CD4-positive, alpha-beta memory T cell (primary cell): ENCODE results near the gene IFNA5. TPM values are rescaled to one million over a fixed set of nuclear protein-coding genes. Genes with fewer than 3 reads are reported as not detected.
A peak's percentile ranks its signal among the peaks of the same experiment; 100 is the strongest.

Experiments
- CTCF ChIA-PET: fragments of 350-600 bp; sonication (Branson Sonifier 250); formaldehyde crosslinking; loops from one replicate; lab custom pipeline; 2021; ENCODE audit warnings: inconsistent platforms; ENCODE audit not compliant: partially characterized antibody; lab: Charles Lee
- POLR2A ChIA-PET: fragments of 350-600 bp; sonication (Branson Sonifier 250); formaldehyde crosslinking; loops from one replicate; lab custom pipeline; 2021; ENCODE audit not compliant: partially characterized antibody; lab: Charles Lee
- DNase-seq, 5 donors: peaks; one replicate each; pipeline versions ENCODE4 v3.0.0 to v3.0.0-alpha.2; 2020 to 2022; ENCODE audit warnings: mixed read lengths in 1 of 5
- H3K27ac ChIP-seq: one replicate; pipeline ENCODE4 v1.7.0; 2013; ENCODE audit warnings: low read depth, low read length
- H3K27me3 ChIP-seq: 2 replicates; pipeline ENCODE4 v1.7.0; 2013; ENCODE audit warnings: mild to moderate bottlenecking, low read length, moderate library complexity; ENCODE audit not compliant: insufficient read depth
- H3K36me3 ChIP-seq: 2 replicates; pipeline ENCODE4 v1.7.0; 2013; ENCODE audit warnings: mild to moderate bottlenecking, low read length, moderate library complexity; ENCODE audit not compliant: insufficient read depth
- H3K4me1 ChIP-seq: 2 replicates; pipeline ENCODE4 v1.7.0; 2013; ENCODE audit warnings: mild to moderate bottlenecking, low read length, moderate library complexity; ENCODE audit not compliant: insufficient read depth
- H3K4me3 ChIP-seq, 2 donors: one replicate each; pipeline ENCODE4 v1.7.0; 2013; ENCODE audit warnings: low read length in 2 of 2, mild to moderate bottlenecking in 1 of 2
- H3K9me3 ChIP-seq, 2 donors: one replicate each; pipeline ENCODE4 v1.7.0; 2013; ENCODE audit warnings: low read length in 2 of 2, control low read depth in 1 of 2; ENCODE audit not compliant: control insufficient read depth in 1 of 2
- H3K27ac Mint-ChIP-seq, 7 donors: one replicate each; pipeline ENCODE4 v1.8.0; 2020 to 2021; ENCODE audit warnings: mixed read lengths in 7 of 7, mild to moderate bottlenecking in 6 of 7, inconsistent platforms in 3 of 7, moderate library complexity in 3 of 7
- H3K27me3 Mint-ChIP-seq, 2 donors: one replicate each; pipeline ENCODE4 v1.8.0; 2020 to 2021; ENCODE audit warnings: mixed read lengths in 2 of 2
- H3K36me3 Mint-ChIP-seq, 2 donors: one replicate each; pipeline ENCODE4 v1.8.0; 2020 to 2021; ENCODE audit warnings: mixed read lengths in 2 of 2, inconsistent platforms in 1 of 2, mild to moderate bottlenecking in 1 of 2
- H3K4me1 Mint-ChIP-seq, 4 donors: one replicate each; pipeline ENCODE4 v1.8.0; 2020 to 2021; ENCODE audit warnings: mixed read lengths in 4 of 4, mild to moderate bottlenecking in 1 of 4
- H3K4me3 Mint-ChIP-seq, 8 donors: one replicate each; pipeline ENCODE4 v1.8.0; 2020 to 2021; ENCODE audit warnings: mixed read lengths in 8 of 8, mild to moderate bottlenecking in 7 of 8, moderate library complexity in 6 of 8, inconsistent platforms in 3 of 8
- H3K9me3 Mint-ChIP-seq, 8 donors: one replicate each; pipeline ENCODE4 v1.8.0; 2020 to 2021; ENCODE audit warnings: mixed read lengths in 8 of 8, mild to moderate bottlenecking in 5 of 8, inconsistent platforms in 3 of 8, moderate library complexity in 1 of 8
- intact Hi-C: fragments of 100-400 bp; cut with micrococcal nuclease; formaldehyde crosslinking; loops from one replicate; pipeline ENCODE4 v1.15.1; 2023
- polyA plus RNA-seq, 2 donors: library from polyadenylated mRNA; unstranded; fragments of 300-500 nt; fragmentation: Illumina TruSeq; gene quantifications; one replicate each; pipeline ENCODE4 v1.2.3, GENCODE V29; 2021
- total RNA-seq, 2 experiments: library from RNA; stranded (reverse); gene quantifications; one replicate each; pipeline ENCODE4 v1.2.3, GENCODE V29; 2021

Gene IFNA5
- total RNA-seq = not detected
- polyA plus RNA-seq = not detected

DNA sequence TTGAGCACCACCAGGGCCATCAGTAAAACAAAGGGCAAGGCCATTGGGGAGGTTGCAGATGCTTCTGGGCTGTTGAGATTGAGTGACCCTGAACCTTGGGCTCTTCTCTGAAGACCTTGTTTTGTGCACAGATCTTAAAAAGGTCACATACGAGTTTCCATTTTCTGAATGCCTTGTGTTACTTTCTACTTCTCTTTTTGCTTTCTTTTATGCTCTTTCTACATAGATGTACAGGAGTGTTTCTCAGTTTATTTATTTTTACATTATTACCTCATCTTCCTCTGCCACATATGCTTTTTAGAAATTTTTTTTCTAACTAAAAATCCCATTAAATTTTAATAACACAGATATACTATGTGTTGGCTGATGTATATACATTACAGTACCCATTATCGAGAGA lies at the start of gene IFNA5:
Gene IFNA5 (minus strand): TSS at position 101 of the 400 bp plus-strand sequence. CDS start 57 bp downstream, at position 44.
- CTCF ChIA-PET = interaction anchor here (2.2 kb wide), 1 partner anchor 91 kb away, joined by 5 read pairs; no protein-coding TSS in a partner anchor
- no peaks in the 10 kb centered on the region for H3K9me3 ChIP-seq
- POLR2A ChIA-PET = no interaction called here
- no peaks in the 10 kb centered on the region for H3K36me3 Mint-ChIP-seq
- no peaks in the 10 kb centered on the region for H3K4me1 ChIP-seq
- H3K4me1 Mint-ChIP-seq = no peaks in the 10 kb centered on the region
- peaks cover 4% of the 10 kb centered on the region for H3K27me3 ChIP-seq
- H3K27ac ChIP-seq = no peak within 1 kb of the TSS
- no peaks in the 10 kb centered on the region for H3K36me3 ChIP-seq
- H3K4me3 ChIP-seq = no peak within 1 kb of the TSS
- peaks cover 0 to 5% (median 0%) of the 10 kb centered on the region in 8 donors for H3K9me3 Mint-ChIP-seq
- H3K27ac Mint-ChIP-seq = no peak within 1 kb of the TSS
- DNase-seq = no peak
- intact Hi-C loops = no loop called here
- peaks cover 26 to 28% of the 10 kb centered on the region in 2 donors for H3K27me3 Mint-ChIP-seq
- H3K4me3 Mint-ChIP-seq = no peak within 1 kb of the TSS

DNA sequence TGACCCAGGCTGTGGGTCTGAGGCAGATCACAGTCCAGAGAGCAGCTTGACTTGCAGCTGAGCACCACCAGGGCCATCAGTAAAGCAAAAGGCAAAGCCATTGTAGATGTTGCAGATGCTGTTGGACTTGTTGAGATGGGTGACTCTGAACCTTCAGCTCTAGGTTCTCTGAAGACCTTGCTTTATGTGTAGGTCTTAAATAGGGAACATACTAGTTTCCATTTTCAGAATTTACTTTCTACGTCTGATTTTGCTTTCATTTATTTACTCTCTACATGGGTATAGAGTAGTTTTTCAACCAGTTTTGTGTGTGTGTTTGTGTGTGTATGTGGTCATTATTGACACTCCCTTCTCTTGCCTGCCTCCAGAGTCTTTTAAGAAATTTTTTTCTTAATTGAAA lies 45.7 kb upstream of the IFNA5 start, which contains the start of gene IFNA6:
Gene IFNA6 (minus strand): TSS at position 101 of the 400 bp plus-strand sequence. CDS start 0 bp downstream, at position 101.
- H3K36me3 ChIP-seq = no peaks in the 10 kb centered on the region
- Mint-ChIP-seq H3K4me1 (no peaks in the 10 kb centered on the region), H3K27ac (no peak within 1 kb of the TSS), H3K4me3 (no peak within 1 kb of the TSS), H3K9me3 (peaks cover 0 to 9% (median 6%) of the 10 kb centered on the region in 8 donors), H3K36me3 (peaks cover 0 to 4% of the 10 kb centered on the region in 2 donors), H3K27me3 (peaks cover 6 to 15% of the 10 kb centered on the region in 2 donors)
- no peaks in the 10 kb centered on the region for H3K9me3 ChIP-seq
- peaks cover 3% of the 10 kb centered on the region for H3K27me3 ChIP-seq
- H3K27ac ChIP-seq = no peak within 1 kb of the TSS
- ChIA-PET CTCF (no interaction called here), POLR2A (no interaction called here)
- no peak within 1 kb of the TSS for H3K4me3 ChIP-seq
- intact Hi-C loops = no loop called here
- no peaks in the 10 kb centered on the region for H3K4me1 ChIP-seq
- no peak for DNase-seq

DNA sequence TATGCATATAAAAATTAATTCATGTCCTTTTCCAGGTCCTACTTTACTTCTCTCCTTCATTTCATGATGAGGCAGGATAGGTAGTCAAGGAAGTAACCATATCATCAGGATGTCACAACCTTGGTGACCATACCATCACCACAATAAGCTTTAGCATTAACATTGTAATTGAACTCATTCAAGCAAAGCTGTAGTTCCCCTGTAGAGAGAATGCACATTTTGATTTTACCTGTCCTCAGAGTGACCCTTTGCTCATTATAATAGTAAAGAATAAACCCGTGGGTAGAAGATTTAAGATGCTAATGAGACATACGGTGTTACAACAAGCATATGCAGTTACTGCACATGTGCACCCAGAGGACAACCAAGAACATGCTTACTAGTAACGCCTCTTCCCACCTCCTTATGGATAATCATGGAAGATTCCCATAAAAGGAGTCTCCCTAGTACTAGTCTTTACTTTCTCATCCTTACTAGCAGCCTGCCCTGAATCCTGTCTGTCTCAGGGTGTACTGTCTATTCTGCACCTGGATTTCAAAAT lies 43.4 kb upstream of the IFNA5 start:
- H3K4me3 ChIP-seq = no peak overlapping the region
- no peak overlapping the region for H3K4me3 Mint-ChIP-seq
- H3K9me3 Mint-ChIP-seq = peaks cover 0 to under 1% (median 0%) of the 10 kb centered on the region in 8 donors
- intact Hi-C loops = no loop called here
- peaks cover 3% of the 10 kb centered on the region for H3K27me3 ChIP-seq
- H3K27me3 Mint-ChIP-seq = peaks cover 14 to 29% of the 10 kb centered on the region in 2 donors
- no peak overlapping the region for H3K27ac ChIP-seq
- no peaks in the 10 kb centered on the region for H3K36me3 Mint-ChIP-seq
- ChIA-PET CTCF (interaction anchor here (1.4 kb wide), 1 partner anchor 15 kb away, joined by 5 read pairs; no protein-coding TSS in a partner anchor), POLR2A (no interaction called here)
- no peaks in the 10 kb centered on the region for H3K4me1 Mint-ChIP-seq
- H3K27ac Mint-ChIP-seq = no peak overlapping the region
- H3K36me3 ChIP-seq = no peaks in the 10 kb centered on the region
- H3K4me1 ChIP-seq = no peaks in the 10 kb centered on the region
- no peak for DNase-seq
- no peaks in the 10 kb centered on the region for H3K9me3 ChIP-seq

DNA sequence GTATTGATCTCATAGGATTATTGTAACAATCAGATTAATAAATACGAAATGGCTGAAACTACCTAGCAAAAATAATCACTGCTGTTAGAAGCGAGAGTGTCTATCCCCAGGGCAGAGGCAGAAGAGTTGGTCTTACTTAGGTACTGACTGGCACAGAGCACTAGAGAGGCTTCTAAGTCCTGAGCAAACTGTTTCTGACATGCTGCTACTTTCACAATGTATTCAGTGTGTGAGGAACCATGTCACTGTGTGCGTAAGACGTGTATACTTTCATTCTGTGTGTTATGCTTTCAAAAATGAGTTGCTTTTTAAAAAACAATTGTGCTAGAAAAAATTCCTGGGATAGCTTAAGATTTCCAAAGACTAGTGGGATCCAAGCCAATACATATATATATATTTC lies 35.6 kb upstream of the IFNA5 start:
- H3K27me3 ChIP-seq = no peaks in the 10 kb centered on the region
- intact Hi-C loops = no loop called here
- Mint-ChIP-seq H3K27me3 (peaks cover 23 to 39% of the 10 kb centered on the region in 2 donors), H3K9me3 (peaks cover 0 to 3% (median 0%) of the 10 kb centered on the region in 8 donors), H3K27ac (no peak overlapping the region), H3K36me3 (no peaks in the 10 kb centered on the region), H3K4me1 (peaks cover 5 to 13% (median 8%) of the 10 kb centered on the region in 4 donors), H3K4me3 (no peak overlapping the region)
- CTCF ChIA-PET = interaction anchor here (0.9 to 1.3 kb wide), 2 partner anchors 14 to 158 kb away, joined by 3 read pairs; no protein-coding TSS in a partner anchor
- H3K4me3 ChIP-seq = no peak overlapping the region
- POLR2A ChIA-PET = no interaction called here
- H3K36me3 ChIP-seq = no peaks in the 10 kb centered on the region
- H3K4me1 ChIP-seq = peaks cover 8% of the 10 kb centered on the region
- no peak for DNase-seq
- H3K9me3 ChIP-seq = no peaks in the 10 kb centered on the region
- no peak overlapping the region for H3K27ac ChIP-seq

DNA sequence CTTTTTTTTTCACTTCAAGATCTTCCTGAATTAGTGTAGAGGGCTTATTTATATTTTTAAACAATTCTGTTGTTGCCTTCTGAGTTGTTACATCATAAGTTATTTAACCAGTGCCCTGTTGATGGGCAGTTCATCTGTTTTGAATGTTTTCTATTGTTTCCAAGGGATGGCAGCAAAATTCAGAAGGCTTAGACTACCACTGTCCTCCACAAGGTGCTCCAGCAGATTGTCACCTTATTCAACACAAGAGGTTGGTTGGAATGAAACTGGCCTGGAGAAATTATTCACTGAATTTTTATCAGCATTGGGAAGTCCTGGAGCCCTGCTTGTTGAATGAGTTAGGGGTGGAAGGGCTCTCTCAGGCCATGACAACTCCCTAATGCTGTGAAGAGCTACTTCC lies 31.3 kb upstream of the IFNA5 start:
- Histone ChIP-seq H3K9me3 (no peaks in the 10 kb centered on the region), H3K4me1 (peaks cover 44% of the 10 kb centered on the region), H3K4me3 (no peak overlapping the region), H3K27me3 (no peaks in the 10 kb centered on the region), H3K27ac (no peak overlapping the region), H3K36me3 (no peaks in the 10 kb centered on the region)
- POLR2A ChIA-PET = no interaction called here
- peaks cover 16 to 33% of the 10 kb centered on the region in 2 donors for H3K36me3 Mint-ChIP-seq
- H3K9me3 Mint-ChIP-seq = peaks cover 0 to 2% (median 0%) of the 10 kb centered on the region in 8 donors
- peak overlapping the region in 7 of 8 donors; percentile 24 to 95 (median 90) for H3K4me3 Mint-ChIP-seq
- CTCF ChIA-PET = interaction anchor here (1.9 to 3.0 kb wide), 2 partner anchors 10 to 60 kb away, joined by 6 to 12 read pairs; no protein-coding TSS in a partner anchor
- H3K27me3 Mint-ChIP-seq = peaks cover 2 to 6% of the 10 kb centered on the region in 2 donors
- intact Hi-C loops = loop anchor here (10.0 kb wide), 2 partner anchors 658 to 712 kb away; partner anchors contain the start of genes CDKN2A, CDKN2B-AS1 and MLLT3
- no peak for DNase-seq
- H3K27ac Mint-ChIP-seq = peak overlapping the region in 4 of 7 donors; percentile 44 to 97 (median 96)
- peaks cover 26 to 54% (median 38%) of the 10 kb centered on the region in 4 donors for H3K4me1 Mint-ChIP-seq

DNA sequence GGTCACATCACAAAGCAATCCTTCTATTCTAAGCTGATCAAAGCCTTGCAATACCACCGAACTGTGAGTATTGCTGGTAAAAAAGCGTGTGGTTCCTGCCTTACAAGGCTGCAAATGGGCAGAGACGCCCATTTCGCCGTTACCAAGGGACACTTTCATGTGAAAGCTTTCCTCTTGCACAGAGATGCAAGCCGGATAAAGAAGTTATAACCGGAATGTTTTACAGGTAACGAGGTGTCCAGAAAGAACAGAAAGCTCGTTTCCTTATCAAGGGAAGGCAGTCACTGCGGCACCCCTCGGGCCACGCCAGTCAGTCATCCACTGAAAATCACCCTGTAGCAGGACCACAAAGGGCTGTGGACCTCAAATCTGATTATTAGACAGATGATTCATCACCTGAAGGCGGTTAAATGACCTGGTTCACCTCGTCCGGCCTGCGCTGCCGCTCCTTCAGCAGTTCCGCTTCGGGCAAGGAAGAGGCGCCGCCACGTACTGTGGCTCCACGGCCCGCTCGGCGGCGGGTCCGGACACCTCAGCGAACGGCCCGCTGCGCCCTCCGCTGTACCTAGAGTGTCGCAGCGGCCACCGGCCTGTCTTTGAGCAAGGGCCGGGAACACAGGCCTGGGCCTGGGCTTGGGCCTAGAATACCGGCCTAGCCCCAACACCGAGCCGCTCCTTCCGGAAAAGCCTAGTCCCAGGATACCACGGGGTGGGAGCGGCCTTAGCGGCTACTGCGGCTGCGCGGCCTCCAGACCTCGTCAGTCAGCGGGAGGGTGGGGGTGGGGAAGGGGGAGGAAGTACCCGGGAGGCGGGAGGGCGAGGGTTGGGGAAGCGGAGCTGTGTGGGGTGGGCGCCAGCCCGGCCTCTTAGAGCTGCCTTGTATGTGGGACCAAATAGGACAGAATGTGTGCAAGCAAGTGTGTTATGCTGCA lies 29.9 kb upstream of the IFNA5 start, which contains the start of gene KLHL9:
Gene KLHL9 (minus strand): TSS at position 704 of the 932 bp plus-strand sequence. CDS start 545 bp downstream, at position 159.
- intact Hi-C loops = loop anchor here (1.0 to 10.0 kb wide), 5 partner anchors 9 to 710 kb away; partner anchors contain the start of genes CDKN2A, CDKN2B-AS1, MLLT3 and MTAP
- no peaks in the 10 kb centered on the region for H3K36me3 ChIP-seq
- peak within 1 kb of the TSS; percentile 80 to 96 for H3K4me3 ChIP-seq
- peak within 1 kb of the TSS; percentile 95 to 98 (median 97) for H3K27ac Mint-ChIP-seq
- H3K27ac ChIP-seq = peak within 1 kb of the TSS; percentile 98
- peaks cover 37 to 69% (median 49%) of the 10 kb centered on the region in 4 donors for H3K4me1 Mint-ChIP-seq
- H3K27me3 Mint-ChIP-seq = peaks cover 0 to 3% of the 10 kb centered on the region in 2 donors
- no peaks in the 10 kb centered on the region for H3K27me3 ChIP-seq
- peak within 1 kb of the TSS; percentile 89 to 97 (median 94) for H3K4me3 Mint-ChIP-seq
- peak; percentile 86 to 88 (median 88) for DNase-seq
- CTCF ChIA-PET = interaction anchor here (0.6 to 2.6 kb wide), 13 partner anchors 8 to 454 kb away, joined by 3 to 35 read pairs (median 4); no protein-coding TSS in a partner anchor
- H3K36me3 Mint-ChIP-seq = peaks cover 16 to 39% of the 10 kb centered on the region in 2 donors
- POLR2A ChIA-PET = interaction anchor here (0.6 to 2.1 kb wide), 13 partner anchors 9 to 713 kb away, joined by 3 to 17 read pairs (median 4); partner anchors contain the start of gene MLLT3
- peaks cover 0 to 2% (median 0%) of the 10 kb centered on the region in 8 donors for H3K9me3 Mint-ChIP-seq
- peaks cover 59% of the 10 kb centered on the region for H3K4me1 ChIP-seq
- H3K9me3 ChIP-seq = no peaks in the 10 kb centered on the region
